SK-N-SH (cell line): ENCODE results near the gene PLD1. TPM values are rescaled to one million over a fixed set of nuclear protein-coding genes. Genes with fewer than 3 reads are reported as not detected.

Experiments used
- CTCF ChIA-PET: fragments of 300-600, 350-600 bp; formaldehyde crosslinking; extraction: SDS; loops from one replicate; lab custom pipeline; 2021; lab: Yijun Ruan, JAX
- POLR2A ChIA-PET: fragments of 350-600 bp; sonication (Branson Sonifier 250); formaldehyde crosslinking; extraction: SDS; loops from one replicate; lab custom pipeline; 2020; ENCODE audit warnings: antibody characterized with exemption, inconsistent platforms; lab: Yijun Ruan, JAX
- DNase-seq: peaks from one replicate; pipeline ENCODE4 v3.0.0; 2012
- H2AFZ ChIP-seq: fragments of 200-600 bp; sonication (generic); 2 replicates; pipeline ENCODE4 v1.8.1; 2016; ENCODE audit warnings: antibody characterized with exemption, mild to moderate bottlenecking, low read depth
- H3F3A ChIP-seq: fragments of 200-600 bp; sonication (generic); replicated peaks from 2 replicates; pipeline ENCODE3; 2016; ENCODE audit warnings: antibody characterized with exemption, mild to moderate bottlenecking; ENCODE audit not compliant: insufficient read depth
- H3K27ac ChIP-seq, 2 experiments: fragments of 200-500 bp in 1 of 2; fragments of 200-600 bp in 1 of 2; sonication (Bioruptor generic) in 1 of 2; sonication (generic), shearing (Covaris generic) in 1 of 2; 2 replicates each; pipeline versions ENCODE4 v1.5.1 to v1.6.1; 2014 to 2016; ENCODE audit warnings: low read depth in 2 of 2, inconsistent platforms in 1 of 2, low read length in 1 of 2, mild to moderate bottlenecking in 1 of 2, mixed read lengths in 1 of 2
- H3K27me3 ChIP-seq: fragments of 200-600 bp; sonication (generic), shearing (Covaris generic); 2 replicates; pipeline ENCODE4 v1.6.1; 2016; ENCODE audit warnings: mixed run types; ENCODE audit not compliant: insufficient read depth
- H3K36me3 ChIP-seq, 2 experiments: fragments of 200-500 bp in 1 of 2; fragments of 200-600 bp in 1 of 2; sonication (Bioruptor generic) in 1 of 2; sonication (generic) in 1 of 2; replicated peaks in 1 of 2; 2 replicates each; pipeline versions ENCODE3 to v1.5.1; 2014 to 2016; ENCODE audit warnings: low read length in 1 of 2, mild to moderate bottlenecking in 1 of 2; ENCODE audit not compliant: insufficient read depth in 2 of 2, control insufficient read depth in 1 of 2
- H3K4me1 ChIP-seq, 2 experiments: fragments of 200-500 bp in 1 of 2; fragments of 200-600 bp in 1 of 2; sonication (Bioruptor generic) in 1 of 2; sonication (generic), shearing (Covaris generic) in 1 of 2; 2 replicates each; pipeline versions ENCODE4 v1.5.1 to v1.6.1; 2014 to 2016; ENCODE audit warnings: low read depth in 1 of 2, low read length in 1 of 2, mixed run types in 1 of 2; ENCODE audit not compliant: insufficient read depth in 2 of 2, control insufficient read depth in 1 of 2
- H3K4me2 ChIP-seq: fragments of 200-600 bp; sonication (generic), shearing (Covaris generic); 2 replicates; pipeline ENCODE4 v1.6.1; 2017; ENCODE audit warnings: mixed run types
- H3K4me3 ChIP-seq, 2 experiments: fragments of 200-500 bp in 1 of 2; fragments of 200-600 bp in 1 of 2; sonication (Bioruptor generic) in 1 of 2; sonication (generic), shearing (Covaris generic) in 1 of 2; 2 replicates each; pipeline versions ENCODE4 v1.5.1 to v1.8.1; 2014 to 2016; ENCODE audit warnings: low read depth in 2 of 2, inconsistent platforms in 1 of 2, low read length in 1 of 2, mild to moderate bottlenecking in 1 of 2, mixed read lengths in 1 of 2, moderate library complexity in 1 of 2
- H3K79me2 ChIP-seq: fragments of 200-600 bp; sonication (generic); 2 replicates; pipeline ENCODE4 v1.8.1; 2017; ENCODE audit warnings: mild to moderate bottlenecking; ENCODE audit not compliant: insufficient read depth
- H3K9ac ChIP-seq: fragments of 200-600 bp; sonication (generic); 2 replicates; pipeline ENCODE4 v1.6.1; 2017; ENCODE audit warnings: mixed run types
- H3K9me2 ChIP-seq: fragments of 200-600 bp; sonication (generic); 2 replicates; pipeline ENCODE4 v1.6.1; 2017; ENCODE audit warnings: mixed run types
- H3K9me3 ChIP-seq: fragments of 200-600 bp; sonication (generic); 2 replicates; pipeline ENCODE4 v1.6.1; 2017; ENCODE audit warnings: mixed run types, mild to moderate bottlenecking, moderate library complexity
- H4K20me1 ChIP-seq: fragments of 200-600 bp; sonication (generic); 2 replicates; pipeline ENCODE4 v1.6.1; 2017; ENCODE audit warnings: mild to moderate bottlenecking, mixed run types; ENCODE audit not compliant: insufficient read depth
- ELF1 ChIP-seq: IDR thresholded peaks from 2 replicates; pipeline ENCODE4 v1.4.0; 2012
- EP300 ChIP-seq, 2 experiments: IDR thresholded peaks; 2 replicates each; pipeline versions ENCODE4 v1.4.0 to v1.6.1; 2012; ENCODE audit warnings: borderline replicate concordance in 1 of 2, low read depth in 1 of 2, low read length in 1 of 2
- EZH2phosphoT487 ChIP-seq: fragments of 200-600 bp; sonication (generic); IDR thresholded peaks from 2 replicates; pipeline ENCODE4 v1.6.1; 2017; ENCODE audit warnings: low read depth, mixed run types, mild to moderate bottlenecking, antibody characterized with exemption, moderate library complexity, borderline replicate concordance
- FOSL2 ChIP-seq: IDR thresholded peaks from 2 replicates; pipeline ENCODE4 v1.4.0; 2012; ENCODE audit warnings: low read depth, mild to moderate bottlenecking, moderate library complexity, borderline replicate concordance
- FOXM1 ChIP-seq: IDR thresholded peaks from 2 replicates; pipeline ENCODE4 v1.4.0; 2012; ENCODE audit warnings: low read depth, mild to moderate bottlenecking
- GABPA ChIP-seq: IDR thresholded peaks from 2 replicates; pipeline ENCODE4 v1.4.0; 2012; ENCODE audit warnings: low read depth, mild to moderate bottlenecking
- MAX ChIP-seq: IDR thresholded peaks from 2 replicates; pipeline ENCODE4 v1.4.0; 2012; ENCODE audit warnings: low read depth
- MEF2A ChIP-seq: IDR thresholded peaks from 2 replicates; pipeline ENCODE4 v1.4.0; 2012; ENCODE audit warnings: low read depth, borderline replicate concordance
- NRF1 ChIP-seq: IDR thresholded peaks from 2 replicates; pipeline ENCODE4 v1.6.1; 2012; ENCODE audit warnings: low read depth, mild to moderate bottlenecking, low read length
- REST ChIP-seq: IDR thresholded peaks from 2 replicates; pipeline ENCODE4 v1.6.1; 2012; ENCODE audit warnings: mild to moderate bottlenecking, low read depth, low read length, moderate library complexity
- RFX5 ChIP-seq: IDR thresholded peaks from 2 replicates; pipeline ENCODE4 v1.6.1; 2012; ENCODE audit warnings: mild to moderate bottlenecking, improper control_type of control experiment, low read length
- RXRA ChIP-seq: IDR thresholded peaks from 2 replicates; pipeline ENCODE4 v1.4.0; 2012; ENCODE audit warnings: low read depth, mild to moderate bottlenecking, borderline replicate concordance
- TEAD4 ChIP-seq: IDR thresholded peaks from 2 replicates; pipeline ENCODE4 v1.4.0; 2012; ENCODE audit warnings: mild to moderate bottlenecking, borderline replicate concordance; ENCODE audit not compliant: insufficient read depth
- WGBS: methylation state at CpG from one replicate; pipeline ENCODE4 v1.1.6; 2017; ENCODE audit warnings: low lambda C conversion rate; 5-methylcytosine and 5-hydroxymethylcytosine counted together
- polyA plus RNA-seq, 3 experiments: library from polyadenylated mRNA; depleted of rRNA; stranded (reverse); fragments of >200 nt; gene quantifications; 2 replicates each; pipeline ENCODE4 v1.2.3, GENCODE V29; 2012
- TF ChIP-seq, protein P1 (sequence below): fragments of 200-600 bp; sonication (generic); IDR thresholded peaks from 2 replicates; pipeline ENCODE4 v1.6.1; 2017; ENCODE audit warnings: antibody characterized with exemption, mild to moderate bottlenecking, moderate library complexity

Gene PLD1
- polyA plus RNA-seq, 1 of the 3 experiments (the other 2 are of a cell fraction), result 6.2 TPM

DNA sequence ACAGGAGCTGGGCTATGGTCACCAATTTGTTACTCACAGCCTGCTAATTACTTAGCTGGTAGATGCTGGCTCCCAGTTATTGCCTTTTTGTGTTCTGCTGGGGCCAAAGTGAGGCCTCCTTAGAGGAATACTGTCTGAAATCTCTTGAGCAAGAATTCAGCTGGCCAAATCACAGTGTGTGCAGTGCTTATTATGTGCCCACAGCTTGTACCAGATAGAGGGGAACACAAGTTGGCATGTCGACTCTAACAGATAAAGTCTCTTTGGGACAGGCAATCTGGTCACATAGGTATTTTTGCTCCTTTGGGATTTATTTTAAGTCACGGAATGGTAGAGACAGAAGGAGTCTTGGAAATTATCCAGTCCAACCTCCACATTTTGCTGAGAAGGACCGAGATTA, 26.6 kb upstream of the PLD1 start:
- H4K20me1 ChIP-seq, result no peaks in the 10 kb centered on the region
- no peak overlapping the region for H3K4me3 ChIP-seq
- CTCF ChIA-PET, result interaction anchor here (1.2 kb wide), 1 partner anchor 30 kb away, joined by 3 read pairs; no protein-coding TSS in a partner anchor
- no peaks in the 10 kb centered on the region for H3K9me3 ChIP-seq
- no peaks in the 10 kb centered on the region for H3K36me3 ChIP-seq
- 96% methylated on average over 3 of the region's 3 CpGs for WGBS
- no peaks in the 10 kb centered on the region for H3K79me2 ChIP-seq
- TF ChIP-seq GABPA (no peak), NRF1 (no peak), RXRA (no peak), MAX (no peak), ELF1 (no peak), RFX5 (no peak), TEAD4 (no peak), EP300 (IDR thresholded peaks at IDR 0.05; ENCODE audit: borderline replicate concordance in 1 of 2, low read depth in 1 of 2, low read length in 1 of 2) (no peak), FOSL2 (no peak), REST (no peak), EZH2phosphoT487 (no peak), MEF2A (no peak), FOXM1 (no peak)
- TF ChIP-seq, protein P1, sequence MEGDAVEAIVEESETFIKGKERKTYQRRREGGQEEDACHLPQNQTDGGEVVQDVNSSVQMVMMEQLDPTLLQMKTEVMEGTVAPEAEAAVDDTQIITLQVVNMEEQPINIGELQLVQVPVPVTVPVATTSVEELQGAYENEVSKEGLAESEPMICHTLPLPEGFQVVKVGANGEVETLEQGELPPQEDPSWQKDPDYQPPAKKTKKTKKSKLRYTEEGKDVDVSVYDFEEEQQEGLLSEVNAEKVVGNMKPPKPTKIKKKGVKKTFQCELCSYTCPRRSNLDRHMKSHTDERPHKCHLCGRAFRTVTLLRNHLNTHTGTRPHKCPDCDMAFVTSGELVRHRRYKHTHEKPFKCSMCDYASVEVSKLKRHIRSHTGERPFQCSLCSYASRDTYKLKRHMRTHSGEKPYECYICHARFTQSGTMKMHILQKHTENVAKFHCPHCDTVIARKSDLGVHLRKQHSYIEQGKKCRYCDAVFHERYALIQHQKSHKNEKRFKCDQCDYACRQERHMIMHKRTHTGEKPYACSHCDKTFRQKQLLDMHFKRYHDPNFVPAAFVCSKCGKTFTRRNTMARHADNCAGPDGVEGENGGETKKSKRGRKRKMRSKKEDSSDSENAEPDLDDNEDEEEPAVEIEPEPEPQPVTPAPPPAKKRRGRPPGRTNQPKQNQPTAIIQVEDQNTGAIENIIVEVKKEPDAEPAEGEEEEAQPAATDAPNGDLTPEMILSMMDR, result no peak
- peaks cover 9% of the 10 kb centered on the region for H3F3A ChIP-seq
- H3K4me1 ChIP-seq, result peaks cover 0 to 4% of the 10 kb centered on the region in 2 experiments; a peak in 2 of 4 replicates
- POLR2A ChIA-PET, result no interaction called here
- no peaks in the 10 kb centered on the region for H3K27me3 ChIP-seq
- no peak overlapping the region for H3K27ac ChIP-seq
- H3K9ac ChIP-seq, result no peak overlapping the region
- no peak for DNase-seq
- H2AFZ ChIP-seq, result no peak overlapping the region
- H3K9me2 ChIP-seq, result no peaks in the 10 kb centered on the region
- no peak overlapping the region for H3K4me2 ChIP-seq
